NCI-H82 treated with DMSO at 0.1 percent for 48 hours (cell line): ENCODE data around the gene SLC25A21.

ENCODE experiments used
- DNase-seq: peaks from one replicate; lab custom pipeline; 2025; ENCODE audit not compliant: unreplicated experiment; lab: John Stamatoyannopoulos, UW

SLC25A21 gene

DNA sequence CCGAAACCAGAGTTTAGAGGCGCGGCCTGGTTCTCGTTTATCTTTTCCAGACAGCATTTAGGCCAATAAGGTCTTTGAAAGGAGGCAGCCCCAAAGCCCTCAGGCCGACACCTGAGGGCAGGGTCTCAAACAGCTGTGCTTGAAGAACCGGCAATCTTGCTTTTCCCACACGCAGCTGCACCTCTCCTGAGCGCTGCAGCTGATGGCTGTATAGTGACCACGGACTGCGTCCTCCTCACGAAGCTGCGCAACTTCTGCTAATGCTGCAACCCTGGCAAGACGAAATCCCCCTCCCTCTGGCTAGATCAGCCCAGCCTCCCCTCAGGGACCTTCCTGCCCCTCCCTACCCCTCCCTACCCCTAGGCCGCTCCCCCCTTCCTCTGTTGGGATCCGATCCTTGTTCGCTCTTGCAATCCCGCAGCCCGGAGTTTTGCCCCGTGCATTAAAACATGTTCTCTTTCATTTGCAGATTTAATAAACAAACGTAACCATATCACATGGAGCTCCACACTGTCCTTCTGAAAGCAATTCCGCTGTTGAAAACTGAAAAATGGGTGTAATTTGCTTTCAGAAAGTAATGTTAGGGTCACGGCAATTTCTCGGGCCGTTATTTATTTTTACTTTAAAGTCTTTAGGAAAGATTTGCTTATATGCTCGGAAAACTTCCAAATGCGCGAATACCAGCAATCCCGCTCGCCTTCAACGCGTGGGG is 515.6 kb downstream of the SLC25A21 start:
- no peak for DNase-seq

DNA sequence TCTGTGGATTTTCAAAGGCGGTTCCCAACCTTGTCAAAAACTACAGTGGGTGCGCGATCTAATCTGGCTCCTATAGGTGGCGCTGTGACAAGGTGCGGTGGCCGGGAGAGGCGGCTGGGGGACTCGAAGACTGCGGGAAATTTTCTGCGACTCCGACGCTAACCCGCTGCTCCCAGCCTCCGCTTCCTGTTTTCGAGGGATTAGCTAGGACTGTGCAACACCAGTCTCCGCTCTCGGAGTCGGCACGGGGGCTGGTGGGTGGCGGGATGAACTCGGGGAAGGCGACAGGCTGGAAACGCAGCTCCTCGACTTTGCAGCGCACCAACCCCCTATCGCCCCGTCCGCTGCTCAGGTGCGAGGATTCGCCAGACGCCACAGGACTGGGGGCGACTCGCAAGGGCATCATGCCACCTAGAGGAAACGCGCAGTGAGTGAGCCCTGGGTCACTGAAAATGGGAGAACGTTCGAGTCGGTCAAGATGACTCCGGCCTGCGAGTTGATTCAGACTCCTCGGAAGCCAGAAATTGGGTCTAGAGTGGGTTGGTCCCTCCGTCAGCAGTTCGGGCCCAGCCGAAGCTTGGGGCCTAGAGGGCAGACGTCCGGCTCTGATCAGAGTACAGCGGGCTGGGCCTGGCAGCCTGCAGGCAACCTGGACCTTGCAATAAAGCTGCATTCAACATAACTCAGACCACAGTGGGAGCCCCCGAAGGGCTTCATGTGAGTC is 516.3 kb downstream of the SLC25A21 start:
- peak; percentile 5 for DNase-seq

DNA sequence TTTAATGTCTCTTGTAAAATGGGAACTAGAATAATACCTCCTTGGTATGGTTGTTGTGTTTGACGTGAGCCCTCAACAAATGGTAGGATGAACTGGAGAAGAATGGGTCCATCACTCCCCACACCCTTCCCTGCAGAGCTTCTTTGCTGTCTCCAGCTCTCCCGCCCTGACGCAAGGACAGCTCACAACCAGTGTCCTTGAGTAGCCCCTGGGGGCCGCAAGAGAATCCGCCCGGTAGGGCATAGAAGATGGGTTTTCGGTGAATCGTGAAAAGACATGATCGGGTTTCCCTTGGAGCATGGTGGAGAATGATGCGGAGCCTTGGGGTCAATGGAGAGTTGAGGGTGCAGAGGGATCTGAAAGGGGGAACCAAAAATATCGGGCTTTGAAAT is 516.8 kb downstream of the SLC25A21 start:
- no peak for DNase-seq

DNA sequence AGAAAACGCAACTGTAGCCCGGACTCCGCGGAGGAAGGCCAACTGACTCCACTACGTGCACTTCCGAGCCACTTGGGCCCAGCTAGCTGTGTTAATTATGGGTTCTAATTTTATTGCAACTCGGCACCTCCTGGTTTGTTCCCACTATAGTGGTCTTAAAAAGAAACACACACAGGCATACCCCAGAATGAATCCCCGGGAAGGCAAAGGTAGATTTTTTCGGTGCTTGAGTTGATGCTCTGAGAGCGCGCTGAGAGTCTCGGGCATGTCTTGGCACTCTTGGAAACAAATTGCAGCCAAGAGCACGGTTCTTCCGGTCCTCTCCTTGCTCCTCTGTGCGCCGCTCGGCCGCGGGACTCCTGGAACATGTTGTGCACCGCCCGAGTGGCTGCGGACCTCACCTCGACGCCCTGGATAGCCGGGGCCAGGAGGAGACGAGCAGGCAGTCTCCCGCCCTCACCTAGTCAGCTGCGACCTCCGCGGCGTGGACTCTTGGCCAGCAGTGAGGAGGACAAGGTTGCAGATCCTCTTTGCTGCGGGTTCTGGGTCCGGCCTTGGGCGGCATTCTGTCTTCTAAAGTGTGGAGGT is 517.5 kb downstream of the SLC25A21 start:
- no peak for DNase-seq

DNA sequence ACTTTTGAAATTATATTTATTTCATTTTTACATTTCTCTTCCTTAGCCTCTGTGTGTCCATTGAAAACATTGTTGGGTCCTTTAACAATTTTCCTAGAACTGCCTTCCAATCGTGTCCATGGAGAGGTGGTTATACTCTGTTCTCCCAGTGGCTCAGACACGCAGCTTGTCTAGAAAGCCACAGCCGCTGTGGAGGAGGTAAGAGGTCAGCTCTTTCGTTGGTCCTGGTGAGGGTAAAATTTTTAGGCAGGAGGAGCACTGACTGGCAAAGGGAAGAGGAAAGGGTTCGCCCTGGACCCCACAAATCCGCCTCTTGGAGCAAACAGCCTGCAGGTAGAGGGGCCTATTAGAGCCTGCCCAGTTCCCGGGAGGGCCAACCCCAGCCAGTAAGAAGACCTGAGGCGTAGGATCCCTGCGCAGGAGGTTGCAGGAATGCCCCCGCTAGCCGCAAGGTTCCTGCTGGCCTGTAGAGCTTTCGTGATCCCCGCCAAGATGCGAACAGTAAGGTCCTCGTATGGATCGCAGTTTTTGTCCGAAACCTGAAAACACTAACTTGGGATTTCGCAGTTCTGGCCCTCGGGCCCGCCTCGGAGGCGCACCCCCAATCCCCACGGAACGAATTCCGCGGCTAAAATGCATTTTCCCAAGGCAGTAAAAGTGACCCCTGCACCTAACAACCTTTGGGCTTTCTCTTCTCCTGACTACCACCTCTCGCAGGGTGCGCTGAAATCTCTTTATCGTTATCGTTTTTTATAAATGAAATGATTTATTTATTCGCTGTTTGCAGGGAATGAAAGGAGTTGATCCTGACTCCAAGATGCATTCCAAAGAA is 518.2 kb downstream of the SLC25A21 start:
- no peak for DNase-seq

DNA sequence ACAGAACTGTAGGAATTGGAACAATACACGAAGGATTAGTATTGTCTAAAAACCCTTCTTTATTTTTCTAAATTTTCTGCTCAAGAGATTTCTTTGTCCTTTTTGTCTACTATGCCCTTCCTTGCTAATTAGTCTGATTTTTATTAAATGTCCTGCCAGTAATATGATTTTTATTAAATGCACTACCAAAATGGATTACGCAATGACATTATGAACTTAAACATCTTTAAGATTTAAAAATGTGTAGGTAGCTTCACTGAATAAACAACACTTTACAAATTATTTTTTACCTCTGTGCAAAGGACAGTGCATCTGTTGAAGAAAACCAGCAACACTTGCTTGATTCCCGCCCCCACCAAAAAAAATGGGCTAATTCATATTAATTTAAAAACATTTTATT is 519.0 kb downstream of the SLC25A21 start:
- DNase-seq = no peak

DNA sequence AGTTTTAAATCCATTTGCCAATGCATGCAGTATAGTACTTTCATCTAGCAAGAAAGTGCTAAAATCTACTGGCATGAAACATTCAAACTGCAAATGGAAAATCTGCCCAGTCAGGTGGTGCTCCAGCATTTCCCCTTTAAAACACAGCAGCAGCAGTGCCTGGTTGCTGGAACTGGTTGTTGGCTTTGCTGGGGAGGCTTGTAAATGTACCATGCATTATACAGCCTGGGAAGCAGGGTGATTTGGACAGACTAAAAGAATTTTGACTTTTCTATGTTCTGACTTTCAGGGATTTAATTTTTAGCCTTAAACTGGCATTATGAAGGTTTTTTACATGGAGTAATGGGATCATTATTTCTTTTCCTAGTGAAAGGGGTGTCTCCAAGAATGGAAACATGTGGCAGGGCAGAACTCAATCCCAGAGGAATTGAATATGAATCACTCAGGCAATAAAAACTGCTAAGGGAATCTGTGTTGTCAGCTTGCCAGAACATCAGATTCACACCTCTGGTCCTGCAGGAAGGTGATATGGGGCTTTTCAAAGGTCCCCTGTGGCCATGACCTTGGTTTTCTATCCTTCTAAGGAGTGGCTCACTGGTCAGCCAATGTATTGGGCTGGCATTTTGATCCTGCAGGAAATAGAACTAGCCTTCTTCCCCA is 519.7 kb downstream of the SLC25A21 start:
- no peak for DNase-seq

DNA sequence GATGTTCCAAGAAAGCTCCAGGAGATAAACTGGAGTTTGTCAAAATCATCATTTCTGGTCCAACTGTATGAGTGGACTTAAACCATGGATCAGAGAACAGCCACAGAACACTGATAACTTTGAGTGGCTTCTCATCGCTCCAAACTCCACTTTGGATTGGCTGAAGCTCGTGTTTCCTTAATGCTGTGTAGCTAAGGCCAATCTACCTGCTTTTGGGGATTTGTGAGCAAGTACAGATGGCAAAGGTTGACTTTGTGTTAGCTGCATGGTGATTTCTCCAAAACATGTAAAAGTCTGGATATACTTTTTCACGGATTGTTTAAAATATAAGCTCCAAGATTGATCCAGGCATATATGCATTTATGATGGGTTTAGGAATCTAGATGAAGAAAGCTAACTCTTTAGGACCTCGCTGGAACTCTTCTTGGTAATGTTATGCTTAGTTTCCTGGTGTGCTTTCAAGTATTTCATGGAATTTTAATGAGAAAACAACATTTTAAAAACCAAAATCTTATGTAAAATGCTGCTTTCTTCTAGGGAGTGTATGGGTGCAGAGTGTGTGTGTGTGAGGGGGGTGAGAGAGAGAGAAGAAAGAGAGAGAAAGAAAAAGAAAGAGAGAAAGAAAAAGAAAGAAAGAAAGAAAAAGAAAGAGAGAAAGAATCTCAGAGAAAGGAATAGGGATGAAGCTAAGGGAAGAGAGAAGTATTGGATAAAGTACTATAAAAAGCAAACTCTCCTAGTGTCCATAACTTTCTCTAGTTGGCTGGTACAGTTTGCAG is 522.3 kb downstream of the SLC25A21 start:
- no peak for DNase-seq

DNA sequence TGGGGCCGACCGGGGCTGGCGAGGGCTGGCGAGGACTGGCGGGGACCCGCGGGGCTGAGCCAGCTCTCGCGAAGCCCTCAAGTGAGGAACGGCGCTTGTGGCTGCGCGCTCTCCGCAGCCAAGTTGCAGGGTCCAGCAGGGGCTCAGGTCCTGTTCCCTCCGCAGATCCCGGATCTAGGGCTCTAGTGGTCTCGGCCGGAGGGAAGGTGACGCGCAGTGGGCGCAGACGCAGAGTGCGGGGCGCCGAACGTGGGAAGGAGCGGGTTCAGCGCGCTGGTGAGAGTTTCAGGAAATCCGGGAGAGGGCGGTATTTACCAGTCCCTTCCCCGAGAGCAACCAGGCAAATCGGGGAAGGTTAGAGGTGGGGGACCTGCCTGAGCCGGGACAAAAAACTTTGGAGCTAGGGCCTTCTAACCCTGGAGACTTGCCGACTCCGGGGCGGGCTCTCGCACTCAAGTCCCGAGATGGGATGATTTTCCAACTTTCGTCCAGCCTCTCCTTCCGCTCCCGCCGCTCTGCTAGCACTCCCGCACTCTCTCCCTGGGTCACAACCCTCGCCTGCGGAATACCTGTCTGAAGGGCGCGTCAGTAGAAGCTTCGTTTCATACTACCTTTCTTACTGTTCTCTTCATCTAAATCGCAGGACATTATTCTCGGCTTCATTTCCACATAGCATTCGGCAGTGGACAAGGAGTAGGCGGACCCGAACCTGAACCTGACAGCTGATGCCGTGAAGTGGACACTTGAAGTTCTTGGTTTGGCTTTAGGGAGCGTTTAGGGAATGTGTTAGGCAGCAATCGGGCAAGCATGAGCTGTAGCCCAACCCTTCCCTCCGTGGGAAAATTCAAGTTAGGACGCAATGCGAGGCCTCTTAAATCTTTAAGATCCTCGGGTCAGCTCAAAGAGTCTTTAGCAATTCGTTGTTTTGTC is 524.3 kb downstream of the SLC25A21 start:
- no peak for DNase-seq

DNA sequence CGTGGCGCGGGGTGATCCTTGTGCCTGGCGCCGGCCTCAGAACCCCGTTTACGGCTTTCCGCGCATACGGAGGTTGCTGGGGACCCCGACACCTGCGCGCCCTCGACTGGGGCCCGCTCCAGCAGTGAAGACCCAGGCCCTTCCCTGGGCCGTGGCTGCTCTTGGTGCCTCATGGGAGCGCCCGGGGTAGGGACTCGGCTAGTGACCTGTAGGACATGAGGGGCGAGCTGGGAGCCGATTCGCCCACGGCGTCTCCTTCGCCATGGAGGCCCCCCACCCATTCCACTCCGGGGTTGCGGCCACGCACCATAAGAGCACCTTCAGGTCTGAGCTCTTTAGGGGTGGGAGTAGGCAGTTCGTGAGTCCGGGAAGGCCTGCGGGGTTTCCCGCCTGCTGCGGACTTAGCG is 525.0 kb downstream of the SLC25A21 start:
- DNase-seq = no peak

DNA sequence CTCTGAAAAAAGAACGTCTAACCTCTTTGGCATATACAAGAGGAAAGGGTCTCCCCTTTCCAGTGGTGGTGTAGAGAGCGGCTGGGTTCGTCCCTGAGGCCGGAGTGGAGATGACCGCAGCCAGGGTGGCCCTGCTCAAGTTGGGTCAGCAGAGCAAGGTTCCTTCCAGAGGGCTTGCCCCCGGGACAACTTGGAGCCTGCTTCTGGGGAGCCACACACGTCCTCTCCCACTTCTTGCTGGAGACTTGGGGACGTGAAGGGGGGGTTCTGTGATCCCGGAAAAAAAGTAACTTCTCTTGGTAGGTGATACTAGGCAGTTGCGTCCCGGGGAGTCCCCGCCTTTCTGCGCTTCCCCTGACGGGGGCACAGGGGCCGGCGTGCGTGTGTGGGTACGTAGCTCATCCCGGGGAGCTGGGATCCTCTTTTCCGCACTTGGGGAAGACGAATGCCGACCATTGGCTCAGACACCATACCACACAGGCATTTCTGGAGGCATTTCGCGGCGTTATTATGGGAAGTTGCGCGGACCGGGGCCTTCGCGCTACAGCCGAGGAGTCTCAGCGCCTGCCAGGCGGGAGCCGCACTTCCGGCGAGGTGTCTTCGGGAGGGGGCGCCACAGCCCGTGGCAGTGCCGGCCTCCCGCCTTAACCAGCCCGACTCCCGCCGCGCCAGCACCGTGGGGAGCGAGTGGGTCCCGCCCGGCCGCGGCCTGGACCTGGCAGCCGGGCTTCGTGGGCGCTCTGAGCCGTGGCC is 525.6 kb downstream of the SLC25A21 start:
- DNase-seq = no peak

DNA sequence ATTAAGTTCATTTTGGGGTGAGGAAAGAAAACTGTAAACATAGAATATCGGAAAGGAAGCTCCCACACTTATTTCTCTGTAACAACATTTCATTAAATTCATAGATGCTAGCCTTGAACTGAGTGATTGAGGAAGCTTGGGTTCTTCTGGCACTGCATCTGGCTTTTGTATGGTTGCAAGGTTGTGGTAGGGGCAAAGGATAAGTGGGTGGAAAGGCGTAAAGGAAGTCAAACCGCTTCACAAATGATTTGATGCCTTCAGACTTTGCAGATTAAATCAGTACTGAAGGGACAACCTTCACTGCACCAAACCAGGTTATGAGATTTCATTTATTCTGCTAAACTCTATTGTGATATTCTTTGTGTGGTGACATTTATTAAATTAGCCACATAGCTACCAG is 538.8 kb downstream of the SLC25A21 start:
- DNase-seq = no peak
